ENCODE results near the gene SLC66A2. TPM values are rescaled to one million over a fixed set of nuclear protein-coding genes. Genes with fewer than 3 reads are reported as not detected.
"Not testable (repeated sequence)": the region's sequence is repeated elsewhere in the genome, so short reads cannot be mapped to it uniquely, and the experiment has no call there.

The SLC66A2 gene
- total RNA-seq = 100 to 1,000 TPM in 2 of 4 donors, 10 to 100 TPM in 2; 56.5 to 183 (median 92.9) TPM

- Histone ChIP-seq H3K4me3 (peak within 1 kb of the TSS; percentile 95 to 98 (median 97)), H3K27ac (peak within 1 kb of the TSS; percentile 85 to 98 (median 96)), H3K27me3 (no peaks in the 10 kb centered on the region), H3K4me1 (peaks cover 24 to 75% (median 49%) of the 10 kb centered on the region in 4 donors), H3K9me3 (no peaks in the 10 kb centered on the region), H3K36me3 (no peaks in the 10 kb centered on the region)
- WGBS, 2 donors (ENCODE audit: low coverage in 1 of 2) = 0 to 1% methylated on average over 14 to 32 of the region's 126 CpGs
- peak; percentile 96 for DNase-seq
- no peak for TF ChIP-seq CTCF (IDR thresholded peaks at IDR 0.05)
- TF ChIP-seq POLR2AphosphoS5 (IDR thresholded peaks at IDR 0.05) = peak; percentile 82 to 94 (median 90)
- peak; percentile 73 for TF ChIP-seq POLR2A (IDR thresholded peaks at IDR 0.05)
- TF ChIP-seq EP300 (IDR thresholded peaks at IDR 0.05; ENCODE audit: low read depth) = no peak
- in situ Hi-C loops (cut with MboI; ENCODE audit: low pct_ligation_motif_present in 1 of 4, low pct_unique_long_range_greater_than_20kb in 1 of 4, low sequenced_read_pairs in 3 of 4) (loop anchor here in 1 of 4 donors (10.0 kb wide), 1 partner anchor 83 kb away; the partner anchor contains the start of gene RBFA), intact Hi-C loops (cut with DNase I; ENCODE audit: low total_unique reads) (loop anchor here (2.0 to 5.0 kb wide), 2 partner anchors 36 to 81 kb away; partner anchors contain the start of gene TXNL4A)
Measured at GRCh38 chr18:79951545-79952455, at the start of gene SLC66A2. Gene SLC66A2 (minus strand): TSS chr18:79951653. CDS start chr18:79950926, 727 bp downstream.

DNA sequence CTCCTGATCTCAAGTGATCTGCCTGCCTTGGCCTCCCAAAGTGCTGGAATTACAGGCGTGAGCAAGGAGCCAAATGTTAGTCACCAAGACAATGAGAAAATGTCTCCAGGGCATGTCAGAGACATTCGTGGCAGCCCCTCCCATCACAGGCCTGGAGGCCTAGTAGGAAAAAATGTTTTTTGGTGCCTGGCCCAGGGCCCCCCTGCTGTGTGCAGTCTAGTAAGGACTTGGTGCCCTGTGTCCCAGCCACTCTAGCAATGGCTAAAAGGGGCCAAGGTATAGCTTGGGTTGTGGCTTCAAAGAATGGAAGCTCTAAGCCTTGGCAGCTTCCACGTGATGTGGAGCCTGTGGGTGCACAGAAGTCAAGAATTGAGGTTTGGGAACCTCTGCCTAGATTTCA lies 49.4 kb upstream of the SLC66A2 start:
- intact Hi-C loops (cut with DNase I; ENCODE audit: low total_unique reads) = no loop called here
- H3K4me3 ChIP-seq = no peak overlapping the region
- in situ Hi-C loops (cut with MboI; ENCODE audit: low pct_ligation_motif_present in 1 of 4, low pct_unique_long_range_greater_than_20kb in 1 of 4, low sequenced_read_pairs in 3 of 4) = no loop called here
- TF ChIP-seq POLR2AphosphoS5 (IDR thresholded peaks at IDR 0.05) (no peak), EP300 (IDR thresholded peaks at IDR 0.05; ENCODE audit: low read depth) (no peak), CTCF (IDR thresholded peaks at IDR 0.05) (no peak), POLR2A (IDR thresholded peaks at IDR 0.05) (no peak)
- no peaks in the 10 kb centered on the region for H3K9me3 ChIP-seq
- H3K27ac ChIP-seq = no peak overlapping the region
- no peaks in the 10 kb centered on the region for H3K4me1 ChIP-seq
- no peak for DNase-seq
- H3K27me3 ChIP-seq = no peaks in the 10 kb centered on the region
- H3K36me3 ChIP-seq = no peaks in the 10 kb centered on the region
- WGBS, 2 donors (ENCODE audit: low coverage in 1 of 2) = 71% methylated on average over 1 to 3 of the region's 3 CpGs

DNA sequence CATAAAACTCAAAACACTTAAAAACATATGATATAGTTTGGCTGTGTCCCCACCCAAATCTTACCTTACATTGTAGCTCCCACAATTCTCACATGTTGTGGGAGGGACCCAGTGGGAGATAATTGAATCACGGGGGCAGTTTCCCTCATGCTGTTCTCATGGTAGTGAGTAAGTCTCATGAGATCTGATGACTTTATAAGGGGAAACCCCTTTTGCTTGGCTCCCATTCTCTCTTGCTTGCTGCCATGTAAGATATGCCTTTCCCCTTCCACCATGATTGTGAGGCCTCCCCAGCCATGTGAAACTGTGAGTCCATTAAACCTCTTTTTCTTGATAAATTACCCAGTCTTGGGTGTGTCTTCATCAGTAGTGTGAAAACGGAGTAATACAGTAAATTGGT lies 48.2 kb upstream of the SLC66A2 start:
- H3K9me3 ChIP-seq; H3K4me1 ChIP-seq; intact Hi-C loops (cut with DNase I; ENCODE audit: low total_unique reads); DNase-seq; H3K36me3 ChIP-seq; H3K27me3 ChIP-seq; in situ Hi-C loops (cut with MboI; ENCODE audit: low pct_ligation_motif_present in 1 of 4, low pct_unique_long_range_greater_than_20kb in 1 of 4, low sequenced_read_pairs in 3 of 4); H3K4me3 ChIP-seq; H3K27ac ChIP-seq: not testable (repeated sequence)
- 90 to 93% methylated on average over 2 of the region's 2 CpGs for WGBS, 2 donors (ENCODE audit: low coverage in 1 of 2)

GRCh38 chr18:79991494-79991893 lies 40.0 kb upstream of the SLC66A2 start:
- WGBS, 2 donors (ENCODE audit: low coverage in 1 of 2) = 82 to 89% methylated on average over 2 of the region's 2 CpGs
- in situ Hi-C loops (cut with MboI; ENCODE audit: low pct_ligation_motif_present in 1 of 4, low pct_unique_long_range_greater_than_20kb in 1 of 4, low sequenced_read_pairs in 3 of 4) = no loop called here

More at GRCh38 chr18:79991494-79991893, 40.0 kb upstream of the SLC66A2 start:
- TF ChIP-seq CTCF (IDR thresholded peaks at IDR 0.05) = no peak
- TF ChIP-seq EP300 (IDR thresholded peaks at IDR 0.05; ENCODE audit: low read depth) = no peak
- Histone ChIP-seq H3K4me1 (peaks cover 4 to 20% (median 15%) of the 10 kb centered on the region in 4 donors), H3K4me3 (no peak overlapping the region), H3K36me3 (no peaks in the 10 kb centered on the region), H3K27me3 (no peaks in the 10 kb centered on the region), H3K27ac (no peak overlapping the region), H3K9me3 (no peaks in the 10 kb centered on the region)
- intact Hi-C loops (cut with DNase I; ENCODE audit: low total_unique reads) = no loop called here
- no peak for DNase-seq

Data from transverse colon (tissue), 4 donors.